ENCODE data around the gene HBZ. TPM values are rescaled to one million over a fixed set of nuclear protein-coding genes. Genes with fewer than 3 reads are reported as not detected.

The HBZ gene
- total RNA-seq (2022; extraction: Qiagen RNA extraction) = 0.10 TPM in 1 of 5 replicates, not detected in the others

DNA sequence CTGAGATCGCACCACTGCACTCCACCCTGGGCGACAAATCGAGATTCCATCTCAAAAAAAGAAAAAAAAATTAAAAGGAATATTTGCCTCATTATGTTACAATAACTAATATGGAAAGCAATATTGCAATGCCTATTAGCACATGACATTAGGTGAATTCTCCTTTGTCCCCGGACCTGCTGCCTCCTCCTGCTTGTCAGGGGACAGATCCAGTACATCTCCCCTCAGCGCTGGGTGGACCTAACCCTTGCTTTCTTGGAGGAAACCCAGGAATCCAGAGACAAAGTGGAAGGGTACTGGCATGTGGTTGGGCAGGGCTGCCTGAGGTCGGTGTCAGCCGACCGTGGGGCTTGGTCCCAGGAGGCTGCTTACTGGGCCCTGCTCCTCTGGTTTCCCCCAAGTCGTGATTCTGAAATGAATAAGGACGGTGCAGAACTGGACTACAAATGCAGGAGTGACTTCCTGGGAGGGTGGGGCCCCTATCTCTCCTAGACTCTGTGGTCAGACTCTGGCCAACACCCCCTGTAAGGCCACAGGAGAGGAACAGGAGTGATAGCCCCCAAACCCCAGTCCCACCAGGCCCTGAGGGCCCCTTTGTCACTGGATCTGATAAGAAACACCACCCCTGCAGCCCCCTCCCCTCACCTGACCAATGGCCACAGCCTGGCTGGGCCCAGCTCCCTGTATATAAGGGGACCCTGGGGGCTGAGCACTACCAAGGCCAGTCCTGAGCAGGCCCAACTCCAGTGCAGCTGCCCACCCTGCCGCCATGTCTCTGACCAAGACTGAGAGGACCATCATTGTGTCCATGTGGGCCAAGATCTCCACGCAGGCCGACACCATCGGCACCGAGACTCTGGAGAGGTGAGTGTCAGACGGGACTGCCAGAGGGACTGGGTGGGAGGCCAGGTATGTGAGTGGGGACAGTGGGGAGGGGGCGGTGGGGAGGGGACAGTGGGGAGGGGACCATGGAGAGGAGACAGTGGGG lies at the start of gene HBZ:
Gene HBZ, plus strand, starts transcription at position 504 of the 988 bp plus-strand sequence. Its CDS starts 266 bp downstream, at position 770.

DNA sequence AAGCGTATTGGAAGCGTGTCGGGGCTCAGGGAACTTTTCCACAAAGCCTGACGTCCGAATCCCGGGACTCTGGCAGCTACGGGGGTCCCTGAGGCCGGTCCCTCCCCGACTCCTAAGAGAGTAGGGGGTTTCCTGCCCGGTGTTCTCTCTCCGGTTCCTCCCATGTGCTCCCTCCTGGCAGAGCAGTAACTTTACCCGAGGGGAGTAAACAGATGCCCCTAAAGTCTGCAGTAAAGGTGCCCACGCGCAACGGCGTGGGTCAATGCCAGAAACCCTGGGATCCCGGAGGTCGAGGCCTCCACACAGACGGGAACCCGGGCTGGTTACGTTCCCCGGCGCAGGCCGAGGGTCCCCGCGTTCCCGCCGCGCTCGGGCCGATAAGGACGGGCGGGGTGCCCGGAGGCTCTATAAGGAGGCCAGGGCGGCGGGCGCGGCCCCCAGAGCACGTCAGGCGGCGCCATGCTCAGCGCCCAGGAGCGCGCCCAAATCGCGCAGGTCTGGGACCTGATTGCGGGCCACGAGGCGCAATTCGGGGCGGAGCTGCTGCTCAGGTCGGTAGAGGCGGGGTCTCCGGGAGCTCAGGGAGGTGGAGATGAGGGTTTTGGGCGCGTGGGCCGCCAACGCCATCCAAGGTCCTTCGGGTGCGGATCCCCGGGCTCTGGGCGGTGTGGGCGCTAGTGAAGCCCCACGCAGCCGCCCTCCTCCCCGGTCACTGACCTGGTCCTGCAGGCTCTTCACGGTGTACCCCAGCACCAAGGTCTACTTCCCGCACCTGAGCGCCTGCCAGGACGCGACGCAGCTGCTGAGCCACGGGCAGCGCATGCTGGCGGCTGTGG lies 13.3 kb downstream of the HBZ start, which contains the start of gene HBM:
Gene HBM, plus strand, starts transcription at position 440 of the 836 bp plus-strand sequence. Its CDS starts 20 bp downstream, at position 460.

GRCh38 chr16:172374-172941 lies 20.0 kb downstream of the HBZ start, which contains the start of gene HBA2:
TSS of gene HBA2 (plus strand) at chr16:172876. CDS start at chr16:172913, 37 bp downstream.

DNA sequence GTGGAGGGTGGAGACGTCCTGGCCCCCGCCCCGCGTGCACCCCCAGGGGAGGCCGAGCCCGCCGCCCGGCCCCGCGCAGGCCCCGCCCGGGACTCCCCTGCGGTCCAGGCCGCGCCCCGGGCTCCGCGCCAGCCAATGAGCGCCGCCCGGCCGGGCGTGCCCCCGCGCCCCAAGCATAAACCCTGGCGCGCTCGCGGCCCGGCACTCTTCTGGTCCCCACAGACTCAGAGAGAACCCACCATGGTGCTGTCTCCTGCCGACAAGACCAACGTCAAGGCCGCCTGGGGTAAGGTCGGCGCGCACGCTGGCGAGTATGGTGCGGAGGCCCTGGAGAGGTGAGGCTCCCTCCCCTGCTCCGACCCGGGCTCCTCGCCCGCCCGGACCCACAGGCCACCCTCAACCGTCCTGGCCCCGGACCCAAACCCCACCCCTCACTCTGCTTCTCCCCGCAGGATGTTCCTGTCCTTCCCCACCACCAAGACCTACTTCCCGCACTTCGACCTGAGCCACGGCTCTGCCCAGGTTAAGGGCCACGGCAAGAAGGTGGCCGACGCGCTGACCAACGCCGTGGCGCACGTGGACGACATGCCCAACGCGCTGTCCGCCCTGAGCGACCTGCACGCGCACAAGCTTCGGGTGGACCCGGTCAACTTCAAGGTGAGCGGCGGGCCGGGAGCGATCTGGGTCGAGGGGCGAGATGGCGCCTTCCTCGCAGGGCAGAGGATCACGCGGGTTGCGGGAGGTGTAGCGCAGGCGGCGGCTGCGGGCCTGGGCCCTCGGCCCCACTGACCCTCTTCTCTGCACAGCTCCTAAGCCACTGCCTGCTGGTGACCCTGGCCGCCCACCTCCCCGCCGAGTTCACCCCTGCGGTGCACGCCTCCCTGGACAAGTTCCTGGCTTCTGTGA lies 24.3 kb downstream of the HBZ start, which contains the start of gene HBA1:
Gene HBA1, plus strand, starts transcription at position 204 of the 906 bp plus-strand sequence. Its CDS starts 37 bp downstream, at position 241.

GRCh38 chr16:180101-180675 lies 27.7 kb downstream of the HBZ start, which contains the start of gene HBQ1:
TSS of gene HBQ1 (plus strand) at chr16:180459. CDS start at chr16:180487, 28 bp downstream.

Other genes starting within 250 kb of the HBZ start
- gene POLR3K, start 99.0 kb upstream of the HBZ start, total RNA-seq (2022; extraction: Qiagen RNA extraction) = 31.2 to 36.0 TPM (median 35.2 TPM) in 5 replicates
- 58.6 to 78.9 TPM (median 71.2 TPM) in 5 replicates for gene SNRNP25, start 98.8 kb upstream of the HBZ start, total RNA-seq (2022; extraction: Qiagen RNA extraction)
- 18.9 to 30.3 TPM (median 28.2 TPM) in 5 replicates for gene RHBDF1, start 80.0 kb upstream of the HBZ start, total RNA-seq (2022; extraction: Qiagen RNA extraction)
- gene MPG, start 74.4 kb upstream of the HBZ start, total RNA-seq (2022; extraction: Qiagen RNA extraction) = 61.1 to 77.6 TPM (median 76.5 TPM) in 5 replicates
- gene NPRL3, start 14.0 kb upstream of the HBZ start, total RNA-seq (2022; extraction: Qiagen RNA extraction) = 20.2 to 30.1 TPM (median 27.5 TPM) in 5 replicates
- gene HBM, start 13.3 kb downstream of the HBZ start, total RNA-seq (2022; extraction: Qiagen RNA extraction) = not detected in 5 replicates
- 0.45 to 0.62 TPM in 2 of 5 replicates, not detected in the others for gene HBA2, start 20.2 kb downstream of the HBZ start, total RNA-seq (2022; extraction: Qiagen RNA extraction)
- gene HBA1, start 24.0 kb downstream of the HBZ start, total RNA-seq (2022; extraction: Qiagen RNA extraction) = 1.1 to 2.4 TPM (median 1.8 TPM) in 5 replicates
- 4.5 to 8.0 TPM (median 7.3 TPM) in 5 replicates for gene HBQ1, start 27.8 kb downstream of the HBZ start, total RNA-seq (2022; extraction: Qiagen RNA extraction)
- 40.3 to 50.6 TPM (median 43.6 TPM) in 5 replicates for gene LUC7L, start 76.8 kb downstream of the HBZ start, total RNA-seq (2022; extraction: Qiagen RNA extraction)
- gene FAM234A, start 82.2 kb downstream of the HBZ start, total RNA-seq (2022; extraction: Qiagen RNA extraction) = 43.7 to 49.1 TPM (median 49.0 TPM) in 5 replicates
- gene RGS11, start 123.3 kb downstream of the HBZ start, total RNA-seq (2022; extraction: Qiagen RNA extraction) = 2.9 to 4.9 TPM (median 4.4 TPM) in 5 replicates
- 2.0 to 3.1 TPM (median 2.7 TPM) in 5 replicates for gene ARHGDIG, start 127.9 kb downstream of the HBZ start, total RNA-seq (2022; extraction: Qiagen RNA extraction)
- 0.15 to 0.50 TPM (median 0.31 TPM) in 5 replicates for gene PDIA2, start 130.5 kb downstream of the HBZ start, total RNA-seq (2022; extraction: Qiagen RNA extraction)
- 28.7 to 33.3 TPM (median 32.1 TPM) in 5 replicates for gene AXIN1, start 200.1 kb downstream of the HBZ start, total RNA-seq (2022; extraction: Qiagen RNA extraction)
- gene MRPL28, start 217.9 kb downstream of the HBZ start, total RNA-seq (2022; extraction: Qiagen RNA extraction) = 120 to 138 TPM (median 130 TPM) in 5 replicates
- gene PGAP6, start 229.3 kb downstream of the HBZ start, total RNA-seq (2022; extraction: Qiagen RNA extraction) = 27.1 to 40.0 TPM (median 35.2 TPM) in 5 replicates
- gene NME4, start 244.6 kb downstream of the HBZ start, total RNA-seq (2022; extraction: Qiagen RNA extraction) = 264 to 457 TPM (median 451 TPM) in 5 replicates
- 21.4 to 30.7 TPM (median 29.9 TPM) in 5 replicates for gene DECR2, start 249.2 kb downstream of the HBZ start, total RNA-seq (2022; extraction: Qiagen RNA extraction)